ENCODE results near the gene APEX2.

- TF ChIP-seq CTCF (IDR thresholded peaks at IDR 0.05), result no peak
- no peak for TF ChIP-seq POLR2A (IDR thresholded peaks at IDR 0.05)
These were observed 4.5 kb upstream of the APEX2 start for GRCh38 chrX:54995621-54996020.

Measured in uterus (tissue), 2 donors.